ENCODE results near the gene PAK3.

GRCh38 chrX:111207851-111208250 lies 111.9 kb downstream of the PAK3 start:
- no peak for TF ChIP-seq CTCF (IDR thresholded peaks at IDR 0.05)
- no peak for TF ChIP-seq POLR2A (IDR thresholded peaks at IDR 0.05)
- TF ChIP-seq POLR2AphosphoS5 (IDR thresholded peaks at IDR 0.05) = no peak
